WTC11 (cell line): ENCODE data around the gene LBH. TPM values are rescaled to one million over a fixed set of nuclear protein-coding genes. Genes with fewer than 3 reads are reported as not detected.

Source experiments
- ATAC-seq: fragments of 200-7000 bp; cut with Tn5 transposase; 2 replicates; pipeline ENCODE4 v1.10.0; 2021; ENCODE audit warnings: mild to moderate bottlenecking, moderate library complexity
- CTCF ChIA-PET: fragments of 300-600 bp; sonication (Branson Sonifier 250); formaldehyde crosslinking; loops from one replicate; lab custom pipeline; 2021; ENCODE audit warnings: antibody characterized with exemption; lab: Charles Lee
- POLR2A ChIA-PET: fragments of 350-600 bp; sonication (Branson Sonifier 250); formaldehyde crosslinking; loops from one replicate; lab custom pipeline; 2021; ENCODE audit warnings: antibody characterized with exemption; lab: Charles Lee
- DNase-seq: peaks from one replicate; pipeline ENCODE4 v3.0.0; 2021; ENCODE audit warnings: low spot score
- H3K27ac Mint-ChIP-seq: 2 replicates; pipeline ENCODE4 v1.8.0; 2021; ENCODE audit warnings: mixed read lengths
- H3K27me3 Mint-ChIP-seq: 2 replicates; pipeline ENCODE4 v1.8.0; 2021; ENCODE audit warnings: low read depth, mild to moderate bottlenecking, moderate library complexity, mixed read lengths
- H3K36me3 Mint-ChIP-seq: 2 replicates; pipeline ENCODE4 v1.8.0; 2021; ENCODE audit warnings: mixed read lengths
- H3K4me1 Mint-ChIP-seq: 2 replicates; pipeline ENCODE4 v1.8.0; 2022; ENCODE audit warnings: mixed read lengths
- H3K4me3 Mint-ChIP-seq: 2 replicates; pipeline ENCODE4 v1.8.0; 2021; ENCODE audit warnings: mild to moderate bottlenecking, moderate library complexity, mixed read lengths
- H3K9me3 Mint-ChIP-seq: 2 replicates; pipeline ENCODE4 v1.8.0; 2021; ENCODE audit warnings: mixed read lengths
- E2F4 ChIP-seq: sonication (generic); formaldehyde crosslinking; IDR thresholded peaks from 2 replicates; pipeline ENCODE4 v1.8.1; 2022; ENCODE audit warnings: low read depth, mild to moderate bottlenecking, moderate library complexity, missing genetic modification reagents, borderline replicate concordance
- EMX1 ChIP-seq: fragments of 250-450 bp; sonication (Bioruptor Pico); IDR thresholded peaks from 2 replicates; pipeline ENCODE4 v1.8.0; 2021; ENCODE audit warnings: mild to moderate bottlenecking
- ESRRA ChIP-seq: sonication (generic); formaldehyde crosslinking; IDR thresholded peaks from 2 replicates; pipeline ENCODE4 v1.8.1; 2022; ENCODE audit warnings: mild to moderate bottlenecking, missing genetic modification reagents, borderline replicate concordance
- FOXK1 ChIP-seq: sonication (generic); formaldehyde crosslinking; IDR thresholded peaks from 2 replicates; pipeline ENCODE4 v1.8.0; 2022; ENCODE audit warnings: mild to moderate bottlenecking, moderate library complexity, missing genetic modification reagents
- FOXP4 ChIP-seq: sonication (generic); formaldehyde crosslinking; IDR thresholded peaks from 2 replicates; pipeline ENCODE4 v1.8.0; 2022; ENCODE audit warnings: mild to moderate bottlenecking, missing genetic modification reagents
- GRHL2 ChIP-seq: fragments of 250-450 bp; sonication (Bioruptor Pico); IDR thresholded peaks from 2 replicates; pipeline ENCODE4 v1.8.0; 2022; ENCODE audit warnings: mild to moderate bottlenecking, moderate library complexity; ENCODE audit not compliant: insufficient replicate concordance, severe bottlenecking
- HMGA2 ChIP-seq: fragments of 250-450 bp; sonication (Bioruptor Pico); IDR thresholded peaks from 2 replicates; pipeline ENCODE4 v1.4.0; 2021; ENCODE audit warnings: mild to moderate bottlenecking, moderate library complexity
- IRF2 ChIP-seq: sonication (generic); formaldehyde crosslinking; IDR thresholded peaks from 2 replicates; pipeline ENCODE4 v1.8.0; 2022; ENCODE audit warnings: low read depth, missing genetic modification reagents, borderline replicate concordance
- MYBL2 ChIP-seq: sonication (generic); formaldehyde crosslinking; IDR thresholded peaks from 2 replicates; pipeline ENCODE4 v1.8.1; 2023; ENCODE audit warnings: mild to moderate bottlenecking, moderate library complexity, missing genetic modification reagents
- NFYB ChIP-seq: sonication (generic); formaldehyde crosslinking; conservative IDR thresholded peaks from 2 replicates; pipeline ENCODE4 v1.8.0; 2022; ENCODE audit warnings: low read depth, missing genetic modification reagents
- NR2C2 ChIP-seq: sonication (generic); formaldehyde crosslinking; IDR thresholded peaks from 2 replicates; pipeline ENCODE4 v1.8.0; 2022; ENCODE audit warnings: mild to moderate bottlenecking, missing genetic modification reagents
- NR3C1 ChIP-seq: sonication (generic); formaldehyde crosslinking; conservative IDR thresholded peaks from 2 replicates; pipeline ENCODE4 v1.8.1; 2023; ENCODE audit warnings: low read depth, mild to moderate bottlenecking, missing genetic modification reagents
- SMAD3 ChIP-seq: sonication (generic); formaldehyde crosslinking; IDR thresholded peaks from 2 replicates; pipeline ENCODE4 v1.8.0; 2022; ENCODE audit warnings: missing genetic modification reagents, mild to moderate bottlenecking, borderline replicate concordance
- SMAD4 ChIP-seq: sonication (generic); formaldehyde crosslinking; IDR thresholded peaks from 2 replicates; pipeline ENCODE4 v1.8.0; 2022; ENCODE audit warnings: mild to moderate bottlenecking, missing genetic modification reagents
- SP1 ChIP-seq: sonication (generic); formaldehyde crosslinking; conservative IDR thresholded peaks from 2 replicates; pipeline ENCODE4 v1.8.1; 2022; ENCODE audit warnings: missing genetic modification reagents
- TEAD4 ChIP-seq: sonication (generic); formaldehyde crosslinking; IDR thresholded peaks from 2 replicates; pipeline ENCODE4 v1.8.0; 2022; ENCODE audit warnings: mild to moderate bottlenecking, missing genetic modification reagents
- ZBTB21 ChIP-seq: sonication (generic); formaldehyde crosslinking; IDR thresholded peaks from 2 replicates; pipeline ENCODE4 v1.8.1; 2023; ENCODE audit warnings: mild to moderate bottlenecking, missing genetic modification reagents, borderline replicate concordance
- ZMAT4 ChIP-seq: fragments of 250-450 bp; sonication (Bioruptor Pico); IDR thresholded peaks from 2 replicates; pipeline ENCODE4 v1.9.0; 2021; ENCODE audit warnings: mild to moderate bottlenecking
- ZNF232 ChIP-seq: sonication (generic); formaldehyde crosslinking; IDR thresholded peaks from 2 replicates; pipeline ENCODE4 v1.8.0; 2022; ENCODE audit warnings: mild to moderate bottlenecking, missing genetic modification reagents
- total RNA-seq: library from RNA; stranded (reverse); gene quantifications from 3 replicates; pipeline ENCODE4 v1.2.3, GENCODE V29; 2021
- TF ChIP-seq, protein P1 (sequence below): sonication (generic); formaldehyde crosslinking; IDR thresholded peaks from 2 replicates; pipeline ENCODE4 v1.8.1; 2023; ENCODE audit warnings: mild to moderate bottlenecking, missing genetic modification reagents
- TF ChIP-seq, protein P2 (sequence below): sonication (generic); formaldehyde crosslinking; IDR thresholded peaks from 2 replicates; pipeline ENCODE4 v1.8.1; 2022; ENCODE audit warnings: mild to moderate bottlenecking, missing genetic modification reagents, moderate library complexity, borderline replicate concordance

LBH gene
- total RNA-seq, 1 experiment from 2014 or later: 47.3 TPM

GRCh38 chr2:30301551-30301950 lies 70.2 kb downstream of the LBH start (continued):
- TF ChIP-seq FOXK1 (CRISPR knock-in tag): peak; percentile 55; the same call in 1 of the 2 replicates
- no peak for TF ChIP-seq NFYB (CRISPR knock-in tag)
- TF ChIP-seq MYBL2 (CRISPR knock-in tag): no peak
- TF ChIP-seq SMAD4: no peak
- no peak for TF ChIP-seq NR2C2 (CRISPR knock-in tag)
- TF ChIP-seq, protein P1, sequence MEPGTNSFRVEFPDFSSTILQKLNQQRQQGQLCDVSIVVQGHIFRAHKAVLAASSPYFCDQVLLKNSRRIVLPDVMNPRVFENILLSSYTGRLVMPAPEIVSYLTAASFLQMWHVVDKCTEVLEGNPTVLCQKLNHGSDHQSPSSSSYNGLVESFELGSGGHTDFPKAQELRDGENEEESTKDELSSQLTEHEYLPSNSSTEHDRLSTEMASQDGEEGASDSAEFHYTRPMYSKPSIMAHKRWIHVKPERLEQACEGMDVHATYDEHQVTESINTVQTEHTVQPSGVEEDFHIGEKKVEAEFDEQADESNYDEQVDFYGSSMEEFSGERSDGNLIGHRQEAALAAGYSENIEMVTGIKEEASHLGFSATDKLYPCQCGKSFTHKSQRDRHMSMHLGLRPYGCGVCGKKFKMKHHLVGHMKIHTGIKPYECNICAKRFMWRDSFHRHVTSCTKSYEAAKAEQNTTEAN (CRISPR knock-in tag): no peak

GRCh38 chr2:30302566-30302965 lies 71.2 kb downstream of the LBH start:
- CTCF ChIA-PET: interaction anchor here (1.8 to 1.9 kb wide), 2 partner anchors 63 to 409 kb away, joined by 6 read pairs; no protein-coding TSS in a partner anchor
- TF ChIP-seq ZNF232 (CRISPR knock-in tag) (no peak), NR3C1 (CRISPR knock-in tag) (no peak), HMGA2 (CRISPR knock-in tag) (no peak)
- TF ChIP-seq, protein P2, sequence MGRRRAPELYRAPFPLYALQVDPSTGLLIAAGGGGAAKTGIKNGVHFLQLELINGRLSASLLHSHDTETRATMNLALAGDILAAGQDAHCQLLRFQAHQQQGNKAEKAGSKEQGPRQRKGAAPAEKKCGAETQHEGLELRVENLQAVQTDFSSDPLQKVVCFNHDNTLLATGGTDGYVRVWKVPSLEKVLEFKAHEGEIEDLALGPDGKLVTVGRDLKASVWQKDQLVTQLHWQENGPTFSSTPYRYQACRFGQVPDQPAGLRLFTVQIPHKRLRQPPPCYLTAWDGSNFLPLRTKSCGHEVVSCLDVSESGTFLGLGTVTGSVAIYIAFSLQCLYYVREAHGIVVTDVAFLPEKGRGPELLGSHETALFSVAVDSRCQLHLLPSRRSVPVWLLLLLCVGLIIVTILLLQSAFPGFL (CRISPR knock-in tag): no peak
- POLR2A ChIA-PET: interaction anchor here (2.0 kb wide), 1 partner anchor 12 kb away, joined by 4 read pairs; no protein-coding TSS in a partner anchor
- ATAC-seq: no peak
- H3K36me3 Mint-ChIP-seq: no peaks in the 10 kb centered on the region
- peaks cover 18% of the 10 kb centered on the region for H3K27me3 Mint-ChIP-seq
- no peak overlapping the region for H3K4me3 Mint-ChIP-seq
- peaks cover 39% of the 10 kb centered on the region for H3K4me1 Mint-ChIP-seq
- H3K9me3 Mint-ChIP-seq: no peaks in the 10 kb centered on the region
- H3K27ac Mint-ChIP-seq: no peak overlapping the region
- no peak for DNase-seq

GRCh38 chr2:30303095-30303494 lies 71.8 kb downstream of the LBH start:
- CTCF ChIA-PET: interaction anchor here (1.8 kb wide), 1 partner anchor 64 kb away, joined by 6 read pairs; no protein-coding TSS in a partner anchor

GRCh38 chr2:30305235-30305634 lies 73.9 kb downstream of the LBH start:
- H3K4me1 Mint-ChIP-seq: peaks cover 29% of the 10 kb centered on the region
- no peak overlapping the region for H3K27ac Mint-ChIP-seq
- DNase-seq (no peak), ATAC-seq (no peak)
- H3K36me3 Mint-ChIP-seq: no peaks in the 10 kb centered on the region
- ChIA-PET POLR2A (interaction anchor here (0.7 kb wide), 1 partner anchor 141 kb away, joined by 3 read pairs; no protein-coding TSS in a partner anchor), CTCF (interaction anchor here (0.7 kb wide), 1 partner anchor 38 kb away, joined by 3 read pairs; no protein-coding TSS in a partner anchor)
- H3K4me3 Mint-ChIP-seq: no peak overlapping the region
- H3K27me3 Mint-ChIP-seq: peaks cover 22% of the 10 kb centered on the region
- no peaks in the 10 kb centered on the region for H3K9me3 Mint-ChIP-seq
- TF ChIP-seq GRHL2 (no peak), ZBTB21 (CRISPR knock-in tag) (no peak), ZMAT4 (CRISPR knock-in tag) (no peak), IRF2 (CRISPR knock-in tag) (no peak), MYBL2 (CRISPR knock-in tag) (no peak), ESRRA (no peak), SMAD3 (CRISPR knock-in tag) (no peak), TEAD4 (no peak), EMX1 (CRISPR knock-in tag) (no peak), FOXP4 (CRISPR knock-in tag) (no peak)
- TF ChIP-seq, all 79 proteins: peak for 0

More at GRCh38 chr2:30303095-30303494, 71.8 kb downstream of the LBH start:
- TF ChIP-seq SP1 (CRISPR knock-in tag) (no peak), SMAD3 (CRISPR knock-in tag) (no peak), E2F4 (CRISPR knock-in tag) (no peak)
- no peaks in the 10 kb centered on the region for H3K36me3 Mint-ChIP-seq
- no peak for ATAC-seq
- H3K9me3 Mint-ChIP-seq: no peaks in the 10 kb centered on the region
- POLR2A ChIA-PET: no interaction called here
- H3K27me3 Mint-ChIP-seq: peaks cover 18% of the 10 kb centered on the region
- DNase-seq: no peak
- peaks cover 39% of the 10 kb centered on the region for H3K4me1 Mint-ChIP-seq
- H3K27ac Mint-ChIP-seq: peak overlapping the region; percentile 65
- H3K4me3 Mint-ChIP-seq: no peak overlapping the region
